ENCODE results near the gene ADAP1. TPM values are rescaled to one million over a fixed set of nuclear protein-coding genes. Genes with fewer than 3 reads are reported as not detected.

ADAP1 gene
- total and polyA plus RNA-seq, 4 donors = 30.8 to 116 (median 79.0) TPM

GRCh38 chr7:996079-996872 lies 41.8 kb upstream of the ADAP1 start:
- Histone ChIP-seq H3K4me1 (ENCODE audit: control insufficient read depth, insufficient read depth, low read length) (peaks cover 53% of the 10 kb centered on the region), H3K27me3 (ENCODE audit: control insufficient read depth, insufficient read depth, low read length) (no peaks in the 10 kb centered on the region), H3K9me3 (ENCODE audit: control insufficient read depth, insufficient read depth, low read length) (no peaks in the 10 kb centered on the region), H3K4me3 (ENCODE audit: low read depth, low read length) (no peak overlapping the region), H3K27ac (ENCODE audit: low read depth, low read length) (no peak overlapping the region), H3K36me3 (ENCODE audit: control insufficient read depth, insufficient read depth, low read length) (peaks cover 64% of the 10 kb centered on the region)
- DNase-seq (ENCODE audit: low read depth in 4 of 6, low spot score in 6 of 6) = no peak
- WGBS (ENCODE audit: insufficient coverage) = 85% methylated on average over 38 of the region's 38 CpGs

DNA sequence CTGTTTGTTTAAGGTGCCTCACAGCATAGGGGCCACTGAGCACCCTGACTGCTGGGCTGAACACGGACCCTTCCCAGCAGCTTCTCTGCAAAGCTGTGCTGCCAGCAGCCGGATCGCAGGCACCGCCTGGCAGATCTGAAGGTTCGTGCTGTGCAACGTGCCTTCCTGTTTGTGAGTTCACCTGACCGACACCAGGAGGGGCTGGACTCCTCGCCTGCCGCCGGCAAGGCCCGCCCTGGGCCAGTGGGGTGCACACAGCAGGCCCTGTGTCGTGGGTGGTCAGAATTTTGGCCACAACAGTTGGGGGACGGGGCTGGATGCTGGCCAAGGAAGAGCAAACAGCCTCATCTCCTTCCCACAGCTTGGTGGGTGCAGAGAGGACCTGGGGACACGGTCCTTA lies 41.1 kb upstream of the ADAP1 start:
- Histone ChIP-seq H3K4me1 (ENCODE audit: control insufficient read depth, insufficient read depth, low read length) (peaks cover 53% of the 10 kb centered on the region), H3K27ac (ENCODE audit: low read depth, low read length) (no peak overlapping the region), H3K4me3 (ENCODE audit: low read depth, low read length) (no peak overlapping the region), H3K27me3 (ENCODE audit: control insufficient read depth, insufficient read depth, low read length) (no peaks in the 10 kb centered on the region), H3K9me3 (ENCODE audit: control insufficient read depth, insufficient read depth, low read length) (no peaks in the 10 kb centered on the region), H3K36me3 (ENCODE audit: control insufficient read depth, insufficient read depth, low read length) (peaks cover 62% of the 10 kb centered on the region)
- WGBS (ENCODE audit: insufficient coverage) = 87% methylated on average over 14 of the region's 14 CpGs
- DNase-seq (ENCODE audit: low read depth in 4 of 6, low spot score in 6 of 6) = no peak

GRCh38 chr7:994592-995308 lies 40.3 kb upstream of the ADAP1 start:
- peaks cover 53% of the 10 kb centered on the region for H3K4me1 ChIP-seq (ENCODE audit: control insufficient read depth, insufficient read depth, low read length)
- H3K27me3 ChIP-seq (ENCODE audit: control insufficient read depth, insufficient read depth, low read length) = no peaks in the 10 kb centered on the region
- WGBS (ENCODE audit: insufficient coverage) = 78% methylated on average over 26 of the region's 28 CpGs
- no peak overlapping the region for H3K27ac ChIP-seq (ENCODE audit: low read depth, low read length)
- no peaks in the 10 kb centered on the region for H3K9me3 ChIP-seq (ENCODE audit: control insufficient read depth, insufficient read depth, low read length)
- H3K36me3 ChIP-seq (ENCODE audit: control insufficient read depth, insufficient read depth, low read length) = peaks cover 56% of the 10 kb centered on the region
- DNase-seq (ENCODE audit: low read depth in 4 of 6, low spot score in 6 of 6) = no peak
- H3K4me3 ChIP-seq (ENCODE audit: low read depth, low read length) = no peak overlapping the region

GRCh38 chr7:992709-993607 lies 38.5 kb upstream of the ADAP1 start:
- H3K27ac ChIP-seq (ENCODE audit: low read depth, low read length) = no peak overlapping the region
- no peaks in the 10 kb centered on the region for H3K9me3 ChIP-seq (ENCODE audit: control insufficient read depth, insufficient read depth, low read length)
- H3K4me1 ChIP-seq (ENCODE audit: control insufficient read depth, insufficient read depth, low read length) = peaks cover 66% of the 10 kb centered on the region

GRCh38 chr7:991729-992656 lies 37.5 kb upstream of the ADAP1 start:
- H3K36me3 ChIP-seq (ENCODE audit: control insufficient read depth, insufficient read depth, low read length) = peaks cover 36% of the 10 kb centered on the region
- H3K27ac ChIP-seq (ENCODE audit: low read depth, low read length) = no peak overlapping the region
- peaks cover 64% of the 10 kb centered on the region for H3K4me1 ChIP-seq (ENCODE audit: control insufficient read depth, insufficient read depth, low read length)
- WGBS (ENCODE audit: insufficient coverage) = 78% methylated on average over 31 of the region's 34 CpGs
- no peaks in the 10 kb centered on the region for H3K27me3 ChIP-seq (ENCODE audit: control insufficient read depth, insufficient read depth, low read length)
- DNase-seq (ENCODE audit: low read depth in 4 of 6, low spot score in 6 of 6) = no peak
- no peaks in the 10 kb centered on the region for H3K9me3 ChIP-seq (ENCODE audit: control insufficient read depth, insufficient read depth, low read length)
- no peak overlapping the region for H3K4me3 ChIP-seq (ENCODE audit: low read depth, low read length)

More at GRCh38 chr7:992709-993607, 38.5 kb upstream of the ADAP1 start:
- peak; percentile 79 to 98 (median 89) for DNase-seq (ENCODE audit: low read depth in 4 of 6, low spot score in 6 of 6)
- no peaks in the 10 kb centered on the region for H3K27me3 ChIP-seq (ENCODE audit: control insufficient read depth, insufficient read depth, low read length)
- H3K4me3 ChIP-seq (ENCODE audit: low read depth, low read length) = no peak overlapping the region
- WGBS (ENCODE audit: insufficient coverage) = 20% methylated on average over 33 of the region's 34 CpGs
- H3K36me3 ChIP-seq (ENCODE audit: control insufficient read depth, insufficient read depth, low read length) = peaks cover 46% of the 10 kb centered on the region

GRCh38 chr7:990933-991728 lies 36.7 kb upstream of the ADAP1 start:
- H3K4me1 ChIP-seq (ENCODE audit: control insufficient read depth, insufficient read depth, low read length) = peaks cover 55% of the 10 kb centered on the region
- no peaks in the 10 kb centered on the region for H3K9me3 ChIP-seq (ENCODE audit: control insufficient read depth, insufficient read depth, low read length)
- 73% methylated on average over 11 of the region's 35 CpGs for WGBS (ENCODE audit: insufficient coverage)
- H3K36me3 ChIP-seq (ENCODE audit: control insufficient read depth, insufficient read depth, low read length) = peaks cover 27% of the 10 kb centered on the region
- no peaks in the 10 kb centered on the region for H3K27me3 ChIP-seq (ENCODE audit: control insufficient read depth, insufficient read depth, low read length)
- no peak for DNase-seq (ENCODE audit: low read depth in 4 of 6, low spot score in 6 of 6)
- H3K4me3 ChIP-seq (ENCODE audit: low read depth, low read length) = no peak overlapping the region
- H3K27ac ChIP-seq (ENCODE audit: low read depth, low read length) = no peak overlapping the region

DNA sequence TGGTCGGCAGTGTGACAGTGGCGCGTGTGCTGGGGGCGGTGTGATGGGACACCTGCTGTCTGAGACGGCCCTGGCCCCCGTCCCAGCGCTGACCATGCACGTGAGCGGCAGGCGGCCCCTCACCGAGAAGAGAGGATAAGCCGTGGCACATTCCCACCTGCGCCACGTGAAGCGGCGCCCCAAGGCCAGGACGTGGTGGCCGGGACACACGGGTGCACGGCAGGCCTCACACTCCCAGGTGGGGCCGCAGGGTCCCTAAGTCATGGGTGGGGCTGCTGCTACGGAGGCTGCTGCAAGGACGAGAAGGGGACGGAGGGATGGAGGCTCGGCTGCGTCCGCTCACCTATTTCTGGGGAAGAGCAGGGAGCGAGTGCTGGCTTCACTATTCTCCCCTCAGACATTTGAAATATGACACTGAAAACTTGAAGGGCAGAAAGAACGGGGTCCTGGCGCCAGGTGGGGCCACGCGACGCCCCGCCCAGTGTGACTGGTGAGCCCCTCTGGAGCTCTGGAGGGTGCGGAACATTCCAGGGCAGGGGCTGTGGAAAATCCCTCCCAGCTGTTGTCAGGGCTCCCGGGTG lies 36.0 kb upstream of the ADAP1 start:
- 86% methylated on average over 34 of the region's 36 CpGs for WGBS (ENCODE audit: insufficient coverage)

DNA sequence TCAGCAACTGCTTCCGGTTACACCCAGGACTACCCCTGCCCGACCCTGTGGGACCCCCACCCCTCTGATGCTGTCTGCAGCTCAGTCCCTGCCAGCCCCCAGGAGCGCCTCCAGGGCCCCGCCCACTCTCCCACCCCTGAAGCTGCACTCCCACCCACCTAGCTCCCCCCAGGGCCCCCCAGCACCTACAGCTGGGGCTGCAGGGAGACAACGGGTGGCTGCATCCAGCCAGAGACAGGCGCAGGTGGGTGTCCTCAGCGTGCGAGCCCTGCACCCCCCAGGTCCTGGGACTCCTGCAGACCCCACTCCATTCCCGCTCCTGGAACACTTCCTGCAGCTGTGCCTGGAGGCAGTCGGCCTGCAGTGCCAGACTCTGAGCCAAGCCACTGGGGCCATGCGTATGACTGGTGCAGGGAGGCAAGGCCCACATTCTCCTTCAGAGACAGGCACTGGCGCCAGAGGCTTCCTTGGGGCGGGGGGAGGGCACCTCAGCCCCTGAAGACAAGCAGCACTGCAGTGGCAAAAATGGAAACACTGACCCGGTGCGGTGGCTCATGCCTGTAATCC lies 34.6 kb upstream of the ADAP1 start:
- DNase-seq (ENCODE audit: low read depth in 4 of 6, low spot score in 6 of 6) = no peak
- Histone ChIP-seq H3K4me1 (ENCODE audit: control insufficient read depth, insufficient read depth, low read length) (peaks cover 46% of the 10 kb centered on the region), H3K4me3 (ENCODE audit: low read depth, low read length) (no peak overlapping the region), H3K27ac (ENCODE audit: low read depth, low read length) (no peak overlapping the region), H3K36me3 (ENCODE audit: control insufficient read depth, insufficient read depth, low read length) (peaks cover 10% of the 10 kb centered on the region), H3K27me3 (ENCODE audit: control insufficient read depth, insufficient read depth, low read length) (no peaks in the 10 kb centered on the region), H3K9me3 (ENCODE audit: control insufficient read depth, insufficient read depth, low read length) (no peaks in the 10 kb centered on the region)
- WGBS (ENCODE audit: insufficient coverage) = 61% methylated on average over 13 of the region's 15 CpGs

More for the DNA sequence above, 36.0 kb upstream of the ADAP1 start:
- H3K9me3 ChIP-seq (ENCODE audit: control insufficient read depth, insufficient read depth, low read length) = no peaks in the 10 kb centered on the region
- DNase-seq (ENCODE audit: low read depth in 4 of 6, low spot score in 6 of 6) = no peak
- H3K27me3 ChIP-seq (ENCODE audit: control insufficient read depth, insufficient read depth, low read length) = no peaks in the 10 kb centered on the region
- peaks cover 49% of the 10 kb centered on the region for H3K4me1 ChIP-seq (ENCODE audit: control insufficient read depth, insufficient read depth, low read length)
- no peak overlapping the region for H3K4me3 ChIP-seq (ENCODE audit: low read depth, low read length)
- H3K36me3 ChIP-seq (ENCODE audit: control insufficient read depth, insufficient read depth, low read length) = peaks cover 20% of the 10 kb centered on the region
- H3K27ac ChIP-seq (ENCODE audit: low read depth, low read length) = no peak overlapping the region
